Ascending aorta (tissue), 2 donors: ENCODE data around the gene WDR49. TPM values are rescaled to one million over a fixed set of nuclear protein-coding genes. Genes with fewer than 3 reads are reported as not detected.

Experiments
- DNase-seq, 2 donors: peaks; one replicate each; pipeline ENCODE4 v3.0.0-alpha.2; 2019; ENCODE audit warnings: low spot score in 2 of 2
- H3K27ac ChIP-seq, 2 donors: fragments of 200-600 bp; sonication (generic); one replicate each; pipeline ENCODE4 v1.5.1; 2016 to 2017; ENCODE audit warnings: mild to moderate bottlenecking in 1 of 2
- H3K27me3 ChIP-seq: fragments of 200-600 bp; sonication (generic); one replicate; pipeline ENCODE4 v1.5.1; 2017
- H3K36me3 ChIP-seq, 2 donors: fragments of 200-600 bp; sonication (generic); one replicate each; pipeline ENCODE4 v1.5.1; 2016
- H3K4me1 ChIP-seq, 2 donors: fragments of 200-600 bp; sonication (generic); one replicate each; pipeline ENCODE4 v1.5.1; 2016 to 2017; ENCODE audit warnings: mild to moderate bottlenecking in 1 of 2
- H3K4me3 ChIP-seq, 2 donors: fragments of 200-600 bp; sonication (generic); one replicate each; pipeline ENCODE4 v1.5.1; 2016 to 2017; ENCODE audit warnings: mild to moderate bottlenecking in 1 of 2
- H3K9me3 ChIP-seq, 2 donors: fragments of 200-600 bp; sonication (generic); one replicate each; pipeline ENCODE4 v1.5.1; 2016
- intact Hi-C: fragments of 100-400 bp; cut with DNase I; formaldehyde crosslinking; loops from one replicate; pipeline ENCODE4 v1.15.1; 2023
- total RNA-seq: library from RNA; depleted of rRNA; stranded (reverse); fragments of >200 nt; gene quantifications from one replicate; pipeline ENCODE4 v1.1.0, GENCODE V29; 2016
- TF ChIP-seq, protein P1 (sequence below), 3 experiments: fragments of 200-600 bp in 2 of 3; fragments of 450-650 bp in 1 of 3; sonication (generic) in 2 of 3; IDR thresholded peaks; one replicate each; pipeline ENCODE4 v1.5.1; 2016 to 2019; ENCODE audit warnings: antibody characterized with exemption in 3 of 3, mild to moderate bottlenecking in 1 of 3, moderate library complexity in 1 of 3

WDR49 gene
- total RNA-seq, 1 donor from 2014 or later, result not detected

DNA sequence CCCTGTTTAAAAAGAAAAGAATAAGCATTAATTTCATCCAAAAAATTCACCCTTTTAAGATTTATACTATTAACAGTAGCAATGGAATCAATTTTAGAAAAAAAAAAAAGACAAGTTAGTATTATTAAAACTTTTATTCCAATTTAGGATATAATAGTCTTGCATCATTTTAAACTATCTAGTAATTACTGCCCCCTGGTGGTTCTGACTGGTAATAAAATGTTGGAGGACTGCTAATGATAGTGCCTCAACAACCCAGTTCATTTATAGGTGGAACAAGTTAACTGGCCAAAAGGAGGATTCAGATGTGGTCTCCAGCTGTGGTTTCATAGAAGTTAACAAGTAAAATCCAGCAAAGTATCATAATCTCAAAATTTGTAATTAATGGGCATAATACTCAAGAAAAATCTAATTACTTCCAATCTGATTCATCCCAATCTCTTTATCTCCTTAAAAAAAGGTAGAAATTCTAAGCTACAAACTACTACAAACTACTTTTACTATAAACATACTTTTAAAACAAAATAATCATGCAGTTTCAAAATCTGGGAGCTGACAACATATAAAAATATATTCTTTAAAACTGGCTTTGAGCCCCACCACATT lies 30.7 kb upstream of the WDR49 start:
- H3K27ac ChIP-seq, result no peak overlapping the region
- TF ChIP-seq, protein P1, sequence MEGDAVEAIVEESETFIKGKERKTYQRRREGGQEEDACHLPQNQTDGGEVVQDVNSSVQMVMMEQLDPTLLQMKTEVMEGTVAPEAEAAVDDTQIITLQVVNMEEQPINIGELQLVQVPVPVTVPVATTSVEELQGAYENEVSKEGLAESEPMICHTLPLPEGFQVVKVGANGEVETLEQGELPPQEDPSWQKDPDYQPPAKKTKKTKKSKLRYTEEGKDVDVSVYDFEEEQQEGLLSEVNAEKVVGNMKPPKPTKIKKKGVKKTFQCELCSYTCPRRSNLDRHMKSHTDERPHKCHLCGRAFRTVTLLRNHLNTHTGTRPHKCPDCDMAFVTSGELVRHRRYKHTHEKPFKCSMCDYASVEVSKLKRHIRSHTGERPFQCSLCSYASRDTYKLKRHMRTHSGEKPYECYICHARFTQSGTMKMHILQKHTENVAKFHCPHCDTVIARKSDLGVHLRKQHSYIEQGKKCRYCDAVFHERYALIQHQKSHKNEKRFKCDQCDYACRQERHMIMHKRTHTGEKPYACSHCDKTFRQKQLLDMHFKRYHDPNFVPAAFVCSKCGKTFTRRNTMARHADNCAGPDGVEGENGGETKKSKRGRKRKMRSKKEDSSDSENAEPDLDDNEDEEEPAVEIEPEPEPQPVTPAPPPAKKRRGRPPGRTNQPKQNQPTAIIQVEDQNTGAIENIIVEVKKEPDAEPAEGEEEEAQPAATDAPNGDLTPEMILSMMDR (IDR thresholded peaks at IDR 0.05), result peak; percentile 11 to 63 (median 60)
- H3K27me3 ChIP-seq, result no peaks in the 10 kb centered on the region
- H3K36me3 ChIP-seq, result peaks cover 7 to 29% of the 10 kb centered on the region in 2 donors
- H3K4me3 ChIP-seq, result no peak overlapping the region
- no peaks in the 10 kb centered on the region for H3K4me1 ChIP-seq
- intact Hi-C loops, result no loop called here
- no peak for DNase-seq
- no peaks in the 10 kb centered on the region for H3K9me3 ChIP-seq

DNA sequence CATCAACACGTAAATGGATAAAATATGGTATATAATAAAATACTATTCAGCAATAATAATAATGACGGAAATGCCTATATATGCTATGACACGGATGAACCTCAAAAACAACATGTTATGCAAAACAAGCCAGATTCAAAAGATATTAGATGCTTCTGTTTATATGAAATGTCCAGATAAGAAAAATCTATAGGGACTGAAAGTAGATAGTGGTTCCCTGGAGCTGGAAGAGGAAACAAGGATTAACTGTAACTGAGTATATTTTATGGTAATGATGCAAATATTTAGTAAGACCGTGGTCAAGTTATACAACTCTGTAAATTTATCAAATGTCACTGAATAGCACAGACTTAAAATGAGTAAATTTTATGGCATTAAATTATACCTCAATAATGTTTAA lies 25.8 kb upstream of the WDR49 start:
- no peak overlapping the region for H3K4me3 ChIP-seq
- H3K9me3 ChIP-seq, result peaks cover 11 to 22% of the 10 kb centered on the region in 2 donors
- H3K4me1 ChIP-seq, result no peaks in the 10 kb centered on the region
- intact Hi-C loops, result no loop called here
- TF ChIP-seq, protein P1 (IDR thresholded peaks at IDR 0.05), result no peak
- H3K27ac ChIP-seq, result no peak overlapping the region
- DNase-seq, result no peak
- peaks cover 23 to 47% of the 10 kb centered on the region in 2 donors for H3K36me3 ChIP-seq
- no peaks in the 10 kb centered on the region for H3K27me3 ChIP-seq

DNA sequence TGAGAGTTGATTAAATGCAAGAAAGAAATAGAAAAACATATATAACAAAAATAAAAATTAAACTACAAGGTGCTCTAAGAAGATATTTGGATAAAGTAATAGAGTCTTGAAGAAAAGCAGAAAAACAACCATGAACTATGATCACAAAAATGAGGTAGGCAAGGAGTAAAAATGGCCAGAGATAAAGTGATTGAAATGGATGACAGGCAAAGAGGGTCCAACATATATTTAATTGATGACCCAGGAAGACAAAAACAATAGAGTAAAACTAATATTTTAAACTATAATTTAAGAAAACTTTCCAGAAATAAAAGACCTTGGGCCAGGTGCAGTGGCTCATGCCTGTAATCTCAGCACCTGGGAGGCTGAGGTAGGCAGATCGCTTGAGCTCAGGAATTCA lies 22.1 kb upstream of the WDR49 start:
- intact Hi-C loops, result no loop called here
- Histone ChIP-seq H3K4me1 (no peaks in the 10 kb centered on the region), H3K36me3 (peaks cover 21 to 50% of the 10 kb centered on the region in 2 donors), H3K27ac (no peak overlapping the region), H3K27me3 (no peaks in the 10 kb centered on the region), H3K4me3 (no peak overlapping the region), H3K9me3 (peaks cover 11 to 22% of the 10 kb centered on the region in 2 donors)
- TF ChIP-seq, protein P1 (IDR thresholded peaks at IDR 0.05), result no peak
- DNase-seq, result no peak

DNA sequence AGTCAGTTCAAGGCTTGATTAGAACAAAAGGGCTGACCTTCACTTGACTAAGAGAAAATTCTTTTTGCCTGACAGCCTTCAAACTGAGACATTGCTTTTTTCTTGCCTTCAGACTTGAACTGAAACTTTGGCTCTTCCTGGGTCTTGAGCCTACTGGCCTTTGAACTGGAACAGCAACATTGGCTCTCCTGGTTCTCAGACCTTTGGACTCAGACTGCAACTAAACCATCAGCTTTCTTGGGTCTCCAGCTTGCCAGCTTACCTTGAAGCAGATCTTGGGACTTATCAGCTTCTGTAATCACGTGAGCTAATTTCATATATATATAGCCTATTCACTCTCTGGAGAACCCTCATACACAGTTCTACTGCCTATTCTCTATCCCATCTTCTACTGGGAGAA lies 19.5 kb upstream of the WDR49 start:
- Histone ChIP-seq H3K9me3 (peaks cover 11 to 22% of the 10 kb centered on the region in 2 donors), H3K36me3 (peaks cover 16 to 45% of the 10 kb centered on the region in 2 donors), H3K27me3 (no peaks in the 10 kb centered on the region), H3K27ac (no peak overlapping the region), H3K4me3 (no peak overlapping the region), H3K4me1 (no peaks in the 10 kb centered on the region)
- DNase-seq, result no peak
- TF ChIP-seq, protein P1 (IDR thresholded peaks at IDR 0.05), result no peak
- intact Hi-C loops, result no loop called here

DNA sequence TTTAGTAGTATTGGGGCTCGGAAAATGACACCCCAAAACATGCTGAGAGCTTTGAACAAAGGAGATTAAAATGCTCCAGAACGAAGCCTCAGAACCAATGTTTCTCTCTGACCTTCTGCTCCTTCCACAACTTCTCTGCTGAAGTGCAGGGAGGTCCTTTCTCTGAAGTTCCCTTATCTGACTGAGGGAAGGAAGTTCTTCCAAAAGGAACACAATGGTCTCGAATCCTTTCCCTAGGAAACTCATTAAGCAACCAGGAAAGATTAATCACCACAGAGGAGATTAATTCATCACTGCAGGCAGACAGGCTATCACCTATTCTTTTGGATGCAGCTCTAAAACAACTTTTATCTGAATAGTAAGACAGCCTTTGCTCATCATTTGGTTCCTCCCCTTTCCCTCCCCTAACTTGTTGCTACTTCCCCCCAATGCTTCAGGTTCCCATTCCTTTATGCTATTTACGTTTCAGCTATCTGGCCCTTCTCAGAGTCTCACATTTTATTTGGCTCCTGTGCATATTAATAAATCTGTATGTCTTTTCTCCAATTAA lies 18.2 kb upstream of the WDR49 start:
- peaks cover 11 to 22% of the 10 kb centered on the region in 2 donors for H3K9me3 ChIP-seq
- H3K36me3 ChIP-seq, result peaks cover 16 to 41% of the 10 kb centered on the region in 2 donors
- DNase-seq, result no peak
- no peaks in the 10 kb centered on the region for H3K4me1 ChIP-seq
- no peak overlapping the region for H3K27ac ChIP-seq
- intact Hi-C loops, result no loop called here
- H3K4me3 ChIP-seq, result no peak overlapping the region
- no peaks in the 10 kb centered on the region for H3K27me3 ChIP-seq
- TF ChIP-seq, protein P1 (IDR thresholded peaks at IDR 0.05), result no peak
